Brain microvascular endothelial cell (primary cell): ENCODE results near the gene ZNF132.

ENCODE experiments used
- DNase-seq: peaks from one replicate; pipeline ENCODE4 v3.0.0-alpha.2; 2020
- H3K27ac ChIP-seq: fragments of 250-450 bp; sonication (Bioruptor Pico); 2 replicates; pipeline ENCODE4 v1.5.1; 2020; ENCODE audit warnings: mild to moderate bottlenecking, moderate library complexity
- H3K27me3 ChIP-seq: fragments of 250-450 bp; sonication (Bioruptor Pico); replicated peaks from 2 replicates; pipeline ENCODE4 v1.5.1; 2020; ENCODE audit warnings: mild to moderate bottlenecking
- H3K36me3 ChIP-seq: fragments of 250-450 bp; sonication (Bioruptor Pico); replicated peaks from 2 replicates; pipeline ENCODE4 v1.5.1; 2020; ENCODE audit warnings: mild to moderate bottlenecking
- H3K4me3 ChIP-seq: 2 replicates; pipeline ENCODE4 v1.5.1; 2011; ENCODE audit warnings: low read depth, mild to moderate bottlenecking, control low read depth, low read length, moderate library complexity
- in situ Hi-C: cut with HindIII; loops from 2 replicates; pipeline ENCODE4 v1.10.0; 2017; ENCODE audit warnings: low sequenced_read_pairs, low pct_ligation_motif_present
- TF ChIP-seq, protein P1 (sequence below): IDR thresholded peaks from 2 replicates; pipeline ENCODE4 v1.5.1; 2011; ENCODE audit warnings: low read depth, mild to moderate bottlenecking, moderate library complexity, low read length, control low read depth, inconsistent platforms; ENCODE audit errors: missing control alignments

The ZNF132 gene

GRCh38 chr19:58480481-58480830, 40.5 kb upstream of the ZNF132 start:
- H3K4me3 ChIP-seq, result no peak overlapping the region
- no peak overlapping the region for H3K27ac ChIP-seq
- DNase-seq, result no peak
- in situ Hi-C loops, result no loop called here
- H3K27me3 ChIP-seq, result no peaks in the 10 kb centered on the region
- no peaks in the 10 kb centered on the region for H3K36me3 ChIP-seq
- TF ChIP-seq, protein P1, sequence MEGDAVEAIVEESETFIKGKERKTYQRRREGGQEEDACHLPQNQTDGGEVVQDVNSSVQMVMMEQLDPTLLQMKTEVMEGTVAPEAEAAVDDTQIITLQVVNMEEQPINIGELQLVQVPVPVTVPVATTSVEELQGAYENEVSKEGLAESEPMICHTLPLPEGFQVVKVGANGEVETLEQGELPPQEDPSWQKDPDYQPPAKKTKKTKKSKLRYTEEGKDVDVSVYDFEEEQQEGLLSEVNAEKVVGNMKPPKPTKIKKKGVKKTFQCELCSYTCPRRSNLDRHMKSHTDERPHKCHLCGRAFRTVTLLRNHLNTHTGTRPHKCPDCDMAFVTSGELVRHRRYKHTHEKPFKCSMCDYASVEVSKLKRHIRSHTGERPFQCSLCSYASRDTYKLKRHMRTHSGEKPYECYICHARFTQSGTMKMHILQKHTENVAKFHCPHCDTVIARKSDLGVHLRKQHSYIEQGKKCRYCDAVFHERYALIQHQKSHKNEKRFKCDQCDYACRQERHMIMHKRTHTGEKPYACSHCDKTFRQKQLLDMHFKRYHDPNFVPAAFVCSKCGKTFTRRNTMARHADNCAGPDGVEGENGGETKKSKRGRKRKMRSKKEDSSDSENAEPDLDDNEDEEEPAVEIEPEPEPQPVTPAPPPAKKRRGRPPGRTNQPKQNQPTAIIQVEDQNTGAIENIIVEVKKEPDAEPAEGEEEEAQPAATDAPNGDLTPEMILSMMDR, result no peak

DNA sequence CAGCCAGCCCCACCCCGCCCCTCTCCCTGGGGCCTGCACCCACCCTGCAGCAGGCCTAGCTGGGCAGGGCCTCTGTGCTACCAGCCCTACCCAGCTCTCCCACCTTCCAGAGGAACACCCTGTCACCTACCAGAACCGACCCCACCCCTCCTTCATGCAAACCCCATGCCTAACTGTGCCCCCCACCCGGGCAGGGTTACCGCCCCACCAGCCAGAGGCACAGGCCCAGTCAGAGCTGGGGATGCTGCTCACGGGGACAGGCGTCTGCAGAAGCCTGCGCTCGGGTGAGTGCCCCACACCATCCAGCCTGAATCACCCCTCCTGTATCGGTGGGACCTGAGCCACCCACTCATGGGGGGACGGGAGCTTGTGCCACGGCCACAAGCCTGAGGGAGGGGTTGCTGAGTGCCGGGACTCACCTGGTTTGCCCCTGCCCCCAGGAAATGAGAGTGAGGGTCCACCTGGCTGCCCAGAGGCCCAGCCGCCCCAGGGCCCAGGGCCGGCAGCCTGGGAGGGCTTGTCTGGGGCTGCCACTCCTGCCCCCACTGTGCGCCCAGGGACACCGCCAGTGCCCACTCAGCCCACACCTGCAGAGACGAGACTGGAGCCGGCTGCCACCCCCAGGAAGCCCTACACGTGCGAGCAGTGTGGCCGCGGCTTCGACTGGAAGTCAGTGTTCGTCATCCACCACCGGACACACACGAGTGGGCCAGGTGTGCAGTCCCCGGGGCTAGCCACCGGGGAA, 40.0 kb upstream of the ZNF132 start:
- Histone ChIP-seq H3K27ac (no peak overlapping the region), H3K36me3 (no peaks in the 10 kb centered on the region), H3K27me3 (no peaks in the 10 kb centered on the region), H3K4me3 (no peak overlapping the region)
- no peak for DNase-seq
- in situ Hi-C loops, result no loop called here
- TF ChIP-seq, protein P1, result no peak

- Histone ChIP-seq H3K4me3 (no peak overlapping the region), H3K27ac (no peak overlapping the region), H3K36me3 (no peaks in the 10 kb centered on the region), H3K27me3 (no peaks in the 10 kb centered on the region)
- TF ChIP-seq, protein P1, result no peak
- no peak for DNase-seq
- in situ Hi-C loops, result no loop called here
Measured at GRCh38 chr19:58479303-58479702, 39.4 kb upstream of the ZNF132 start.

GRCh38 chr19:58477871-58478270, 37.9 kb upstream of the ZNF132 start:
- TF ChIP-seq, protein P1, result no peak
- Histone ChIP-seq H3K36me3 (peaks cover 2% of the 10 kb centered on the region), H3K4me3 (no peak overlapping the region), H3K27ac (no peak overlapping the region), H3K27me3 (no peaks in the 10 kb centered on the region)
- no peak for DNase-seq
- in situ Hi-C loops, result no loop called here

DNA sequence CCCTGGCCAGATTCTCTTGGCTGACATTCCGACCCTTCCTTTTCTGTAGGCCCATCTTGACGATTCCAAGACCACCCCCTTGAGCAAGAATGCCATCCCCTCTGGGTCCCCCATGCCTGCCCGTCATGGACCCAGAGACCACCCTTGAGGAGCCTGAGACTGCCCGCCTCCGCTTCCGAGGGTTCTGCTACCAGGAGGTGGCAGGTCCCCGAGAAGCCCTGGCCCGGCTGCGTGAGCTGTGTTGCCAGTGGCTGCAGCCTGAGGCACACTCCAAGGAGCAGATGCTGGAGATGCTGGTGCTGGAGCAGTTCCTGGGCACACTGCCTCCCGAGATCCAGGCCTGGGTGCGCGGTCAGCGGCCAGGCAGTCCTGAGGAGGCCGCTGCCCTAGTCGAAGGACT, 37.2 kb upstream of the ZNF132 start:
- no peak for DNase-seq
- Histone ChIP-seq H3K27ac (no peak overlapping the region), H3K27me3 (no peaks in the 10 kb centered on the region), H3K4me3 (no peak overlapping the region), H3K36me3 (peaks cover 10% of the 10 kb centered on the region)
- TF ChIP-seq, protein P1, result no peak
- in situ Hi-C loops, result no loop called here

GRCh38 chr19:58476498-58477015, 36.6 kb upstream of the ZNF132 start:
- in situ Hi-C loops, result no loop called here
- H3K4me3 ChIP-seq, result peak overlapping the region; percentile 67
- H3K27me3 ChIP-seq, result no peaks in the 10 kb centered on the region
- DNase-seq, result no peak
- peaks cover 14% of the 10 kb centered on the region for H3K36me3 ChIP-seq
- TF ChIP-seq, protein P1, result no peak
- peak overlapping the region; percentile 90 for H3K27ac ChIP-seq
